Measurements from ENCODE around the gene ITIH6.
"Not testable (repeated sequence)": the region's sequence is repeated elsewhere in the genome, so short reads cannot be mapped to it uniquely, and the experiment has no call there.

The ITIH6 gene

GRCh38 chrX:54799046-54799445 lies 991 bp upstream of the ITIH6 start:
- Histone ChIP-seq H3K27ac (no peak overlapping the region), H3K4me3 (ENCODE audit: low read depth in 1 of 2, low read length in 1 of 2) (no peak overlapping the region), H3K27me3 (no peaks in the 10 kb centered on the region), H3K4me1 (ENCODE audit: control insufficient read depth in 1 of 2, insufficient read depth in 1 of 2, low read depth in 1 of 2, low read length in 1 of 2) (no peaks in the 10 kb centered on the region), H3K36me3 (no peaks in the 10 kb centered on the region), H3K9me3 (no peaks in the 10 kb centered on the region)
- TF ChIP-seq, protein P1, sequence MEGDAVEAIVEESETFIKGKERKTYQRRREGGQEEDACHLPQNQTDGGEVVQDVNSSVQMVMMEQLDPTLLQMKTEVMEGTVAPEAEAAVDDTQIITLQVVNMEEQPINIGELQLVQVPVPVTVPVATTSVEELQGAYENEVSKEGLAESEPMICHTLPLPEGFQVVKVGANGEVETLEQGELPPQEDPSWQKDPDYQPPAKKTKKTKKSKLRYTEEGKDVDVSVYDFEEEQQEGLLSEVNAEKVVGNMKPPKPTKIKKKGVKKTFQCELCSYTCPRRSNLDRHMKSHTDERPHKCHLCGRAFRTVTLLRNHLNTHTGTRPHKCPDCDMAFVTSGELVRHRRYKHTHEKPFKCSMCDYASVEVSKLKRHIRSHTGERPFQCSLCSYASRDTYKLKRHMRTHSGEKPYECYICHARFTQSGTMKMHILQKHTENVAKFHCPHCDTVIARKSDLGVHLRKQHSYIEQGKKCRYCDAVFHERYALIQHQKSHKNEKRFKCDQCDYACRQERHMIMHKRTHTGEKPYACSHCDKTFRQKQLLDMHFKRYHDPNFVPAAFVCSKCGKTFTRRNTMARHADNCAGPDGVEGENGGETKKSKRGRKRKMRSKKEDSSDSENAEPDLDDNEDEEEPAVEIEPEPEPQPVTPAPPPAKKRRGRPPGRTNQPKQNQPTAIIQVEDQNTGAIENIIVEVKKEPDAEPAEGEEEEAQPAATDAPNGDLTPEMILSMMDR (IDR thresholded peaks at IDR 0.05) = no peak

- H3K9me3 ChIP-seq = no peaks in the 10 kb centered on the region
- H3K27ac ChIP-seq = no peak overlapping the region
- no peaks in the 10 kb centered on the region for H3K36me3 ChIP-seq
- TF ChIP-seq, protein P1 (IDR thresholded peaks at IDR 0.05) = no peak
- H3K27me3 ChIP-seq = no peaks in the 10 kb centered on the region
- H3K4me1 ChIP-seq (ENCODE audit: control insufficient read depth in 1 of 2, insufficient read depth in 1 of 2, low read depth in 1 of 2, low read length in 1 of 2) = no peaks in the 10 kb centered on the region
- H3K4me3 ChIP-seq (ENCODE audit: low read depth in 1 of 2, low read length in 1 of 2) = no peak overlapping the region
Observed at GRCh38 chrX:54794795-54795194, 3.3 kb downstream of the ITIH6 start.

DNA sequence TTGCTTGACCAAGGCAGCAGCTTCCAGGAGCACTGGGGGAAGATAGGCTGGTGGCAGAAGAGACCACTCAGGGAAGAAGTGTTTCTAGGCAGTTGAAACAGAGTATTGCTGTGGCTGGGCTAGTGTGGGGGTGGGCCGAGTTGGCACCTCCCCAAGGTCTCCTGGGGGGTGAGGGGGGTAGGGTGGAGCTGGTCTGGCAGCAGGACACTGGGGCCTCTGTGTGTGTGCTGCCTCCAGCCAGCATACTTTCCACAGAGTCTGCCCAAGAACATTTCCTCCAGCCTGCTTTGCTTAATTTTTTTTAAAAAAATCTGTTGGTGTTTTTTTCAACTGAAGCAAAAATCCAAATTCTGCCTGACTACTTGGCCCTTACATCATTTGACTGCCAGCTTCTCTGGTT lies 4.0 kb downstream of the ITIH6 start:
- no peaks in the 10 kb centered on the region for H3K27me3 ChIP-seq
- TF ChIP-seq, protein P1 (IDR thresholded peaks at IDR 0.05) = no peak
- H3K36me3 ChIP-seq = no peaks in the 10 kb centered on the region
- H3K4me1 ChIP-seq (ENCODE audit: control insufficient read depth in 1 of 2, insufficient read depth in 1 of 2, low read depth in 1 of 2, low read length in 1 of 2) = no peaks in the 10 kb centered on the region
- H3K27ac ChIP-seq = no peak overlapping the region
- H3K9me3 ChIP-seq = no peaks in the 10 kb centered on the region
- H3K4me3 ChIP-seq (ENCODE audit: low read depth in 1 of 2, low read length in 1 of 2) = no peak overlapping the region

DNA sequence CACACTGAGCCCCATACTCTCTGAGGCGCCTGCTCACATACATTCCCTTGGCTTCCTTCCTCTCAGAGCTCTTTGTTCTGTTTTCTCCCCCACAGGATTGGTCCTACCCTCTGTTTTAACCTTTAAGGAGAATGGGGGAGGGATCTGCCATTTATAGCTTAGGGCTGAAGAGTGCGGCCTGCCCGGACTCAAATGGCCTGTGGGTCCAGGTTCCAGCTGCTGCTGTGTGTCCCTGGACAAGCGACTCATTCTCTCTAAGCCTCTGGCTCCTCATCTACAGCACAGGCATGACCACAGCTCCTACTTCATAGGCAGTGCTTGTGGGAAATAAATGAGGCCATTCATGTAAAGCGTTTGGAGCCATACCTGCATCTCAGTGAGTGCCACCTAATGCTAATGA lies 8.7 kb downstream of the ITIH6 start:
- not testable (repeated sequence) for H3K36me3 ChIP-seq; H3K4me1 ChIP-seq (ENCODE audit: control insufficient read depth in 1 of 2, insufficient read depth in 1 of 2, low read depth in 1 of 2, low read length in 1 of 2); H3K27me3 ChIP-seq; H3K4me3 ChIP-seq (ENCODE audit: low read depth in 1 of 2, low read length in 1 of 2); H3K27ac ChIP-seq; H3K9me3 ChIP-seq

DNA sequence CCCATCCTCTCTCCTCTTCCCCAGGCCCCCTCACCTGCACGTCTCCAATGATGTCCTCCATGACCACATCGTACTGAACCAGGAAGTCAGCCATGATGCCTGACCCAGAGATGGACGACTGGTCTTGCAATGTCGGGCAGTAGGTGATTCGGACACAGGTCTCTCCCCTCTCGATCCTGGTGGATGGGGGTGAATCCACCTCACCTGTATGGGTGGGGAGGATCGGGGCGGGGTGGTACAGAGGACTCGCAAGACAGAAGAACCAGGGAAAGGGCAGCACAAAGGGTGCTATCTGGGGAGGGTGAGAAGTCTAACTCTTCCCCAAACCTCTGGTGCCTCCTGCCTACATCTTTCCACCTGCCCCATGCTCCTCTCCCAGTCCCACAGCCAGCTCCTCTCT lies 9.6 kb downstream of the ITIH6 start:
- H3K9me3 ChIP-seq = no peaks in the 10 kb centered on the region
- no peaks in the 10 kb centered on the region for H3K4me1 ChIP-seq (ENCODE audit: control insufficient read depth in 1 of 2, insufficient read depth in 1 of 2, low read depth in 1 of 2, low read length in 1 of 2)
- H3K4me3 ChIP-seq (ENCODE audit: low read depth in 1 of 2, low read length in 1 of 2) = no peak overlapping the region
- H3K27me3 ChIP-seq = no peaks in the 10 kb centered on the region
- TF ChIP-seq, protein P1 (IDR thresholded peaks at IDR 0.05) = no peak
- H3K36me3 ChIP-seq = no peaks in the 10 kb centered on the region
- H3K27ac ChIP-seq = no peak overlapping the region

DNA sequence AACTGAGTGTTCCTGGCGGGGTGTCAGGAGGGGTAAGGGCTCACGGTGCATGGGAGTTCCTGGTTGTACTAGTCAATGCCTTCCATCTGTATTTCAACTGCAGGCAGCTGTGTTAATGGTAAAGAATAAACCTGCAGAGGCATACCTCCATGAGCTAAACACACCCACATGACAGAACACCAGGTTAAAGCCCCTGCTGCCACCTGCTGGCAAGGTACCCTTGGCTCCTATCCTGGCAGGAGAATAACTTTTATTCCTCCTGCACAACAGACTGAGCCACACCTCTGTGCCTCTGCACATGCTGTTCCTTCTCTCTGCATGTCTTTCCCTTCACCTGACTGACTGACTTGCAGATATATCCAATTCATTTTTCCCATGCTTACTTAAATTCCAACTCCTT lies 11.1 kb downstream of the ITIH6 start:
- Histone ChIP-seq H3K27me3 (no peaks in the 10 kb centered on the region), H3K36me3 (no peaks in the 10 kb centered on the region), H3K4me1 (ENCODE audit: control insufficient read depth in 1 of 2, insufficient read depth in 1 of 2, low read depth in 1 of 2, low read length in 1 of 2) (no peaks in the 10 kb centered on the region), H3K9me3 (no peaks in the 10 kb centered on the region), H3K27ac (no peak overlapping the region), H3K4me3 (ENCODE audit: low read depth in 1 of 2, low read length in 1 of 2) (no peak overlapping the region)
- TF ChIP-seq, protein P1 (IDR thresholded peaks at IDR 0.05) = no peak

Measured in neutrophil (primary cell).